ENCODE measurements around the gene CDKL5. TPM values are rescaled to one million over a fixed set of nuclear protein-coding genes. Genes with fewer than 3 reads are reported as not detected.

Gene CDKL5
- total RNA-seq, 1 experiment from 2014 or later, result 4.2 TPM

- Histone ChIP-seq H3K27ac (no peak overlapping the region), H3K27me3 (ENCODE audit: insufficient read depth, low read depth) (no peaks in the 10 kb centered on the region), H3F3A (ENCODE audit: insufficient read depth, low read depth) (no peaks in the 10 kb centered on the region), H3K4me1 (replicated peaks; ENCODE audit: insufficient read depth) (peaks cover 3% of the 10 kb centered on the region), H3K4me3 (no peak overlapping the region), H3K9me3 (ENCODE audit: insufficient read depth, low read depth) (no peaks in the 10 kb centered on the region), H3K4me2 (no peak overlapping the region), H2AFZ (no peak overlapping the region), H4K20me1 (ENCODE audit: insufficient read depth) (no peaks in the 10 kb centered on the region), H3K36me3 (ENCODE audit: low read depth) (no peaks in the 10 kb centered on the region), H3K79me2 (ENCODE audit: low read depth) (no peaks in the 10 kb centered on the region), H3K9me2 (ENCODE audit: insufficient read depth) (no peaks in the 10 kb centered on the region)
- no peak for TF ChIP-seq EZH2 (IDR thresholded peaks at IDR 0.05; ENCODE audit: low read depth)
- TF ChIP-seq CTCF (conservative IDR thresholded peaks at IDR 0.05), result no peak
- POLR2A ChIA-PET (ENCODE audit: unreplicated experiment), result no interaction called here
- DNase-seq, result peak in 1 of 2 experiments; percentile 80
- CTCF ChIA-PET, result interaction anchor here (0.7 kb wide), 1 partner anchor 482 kb away, joined by 4 read pairs; no protein-coding TSS in a partner anchor
- intact Hi-C loops (cut with micrococcal nuclease; ENCODE audit: unreplicated experiment), result no loop called here
- BruUV-seq (replicated peaks), result no TSS peak
These were observed 3.1 kb upstream of the CDKL5 start for GRCh38 chrX:18422325-18422724.

- no peak overlapping the region for H3K4me3 ChIP-seq
- no peaks in the 10 kb centered on the region for H3K36me3 ChIP-seq (ENCODE audit: low read depth)
- H3K27ac ChIP-seq, result no peak overlapping the region
- CTCF ChIA-PET, result no interaction called here
- no peaks in the 10 kb centered on the region for H3K9me3 ChIP-seq (ENCODE audit: insufficient read depth, low read depth)
- H2AFZ ChIP-seq, result no peak overlapping the region
- BruUV-seq (replicated peaks), result no TSS peak
- no peak overlapping the region for H3K4me2 ChIP-seq
- intact Hi-C loops (cut with micrococcal nuclease; ENCODE audit: unreplicated experiment), result no loop called here
- DNase-seq, result no peak
- H3K79me2 ChIP-seq (ENCODE audit: low read depth), result no peaks in the 10 kb centered on the region
- no peaks in the 10 kb centered on the region for H4K20me1 ChIP-seq (ENCODE audit: insufficient read depth)
- H3K4me1 ChIP-seq (replicated peaks; ENCODE audit: insufficient read depth), result peaks cover 3% of the 10 kb centered on the region
- TF ChIP-seq EZH2 (IDR thresholded peaks at IDR 0.05; ENCODE audit: low read depth) (no peak), CTCF (conservative IDR thresholded peaks at IDR 0.05) (no peak)
- no peaks in the 10 kb centered on the region for H3K27me3 ChIP-seq (ENCODE audit: insufficient read depth, low read depth)
- POLR2A ChIA-PET (ENCODE audit: unreplicated experiment), result no interaction called here
- H3K9me2 ChIP-seq (ENCODE audit: insufficient read depth), result no peaks in the 10 kb centered on the region
- no peaks in the 10 kb centered on the region for H3F3A ChIP-seq (ENCODE audit: insufficient read depth, low read depth)
These were observed 2.5 kb upstream of the CDKL5 start for GRCh38 chrX:18422886-18423285.

- Histone ChIP-seq H3K4me1 (replicated peaks; ENCODE audit: insufficient read depth) (peaks cover 3% of the 10 kb centered on the region), H4K20me1 (ENCODE audit: insufficient read depth) (no peaks in the 10 kb centered on the region), H3K27me3 (ENCODE audit: insufficient read depth, low read depth) (no peaks in the 10 kb centered on the region), H3K4me3 (peak overlapping the region; percentile 66), H3K36me3 (ENCODE audit: low read depth) (no peaks in the 10 kb centered on the region), H3K27ac (no peak overlapping the region), H3K9me3 (ENCODE audit: insufficient read depth, low read depth) (no peaks in the 10 kb centered on the region), H3K9me2 (ENCODE audit: insufficient read depth) (no peaks in the 10 kb centered on the region), H3K79me2 (ENCODE audit: low read depth) (no peaks in the 10 kb centered on the region), H3F3A (ENCODE audit: insufficient read depth, low read depth) (no peaks in the 10 kb centered on the region), H3K4me2 (peak overlapping the region; percentile 91), H2AFZ (peak overlapping the region; percentile 86)
- no peak for TF ChIP-seq EZH2 (IDR thresholded peaks at IDR 0.05; ENCODE audit: low read depth)
- no peak for DNase-seq
- intact Hi-C loops (cut with micrococcal nuclease; ENCODE audit: unreplicated experiment), result loop anchor here (2.0 kb wide), 2 partner anchors 250 to 462 kb away; no protein-coding TSS in a partner anchor
- ChIA-PET POLR2A (ENCODE audit: unreplicated experiment) (interaction anchor here (0.7 kb wide), 1 partner anchor 962 kb away, joined by 3 read pairs; no protein-coding TSS in a partner anchor), CTCF (no interaction called here)
- no TSS peak for BruUV-seq (replicated peaks)
These were observed 768 bp upstream of the CDKL5 start for GRCh38 chrX:18424482-18425198.

Data from PC-9 (cell line).